Measurements from ENCODE around the gene CCDC86.

The CCDC86 gene

GRCh38 chr11:60852982-60853950 lies 11.4 kb downstream of the CCDC86 start:
- no peak for DNase-seq (ENCODE audit: low spot score)

GRCh38 chr11:60854140-60854846 lies 12.4 kb downstream of the CCDC86 start:
- DNase-seq (ENCODE audit: low spot score), result no peak

GRCh38 chr11:60854847-60855725 lies 13.2 kb downstream of the CCDC86 start:
- no peak for DNase-seq (ENCODE audit: low spot score)

- no peak for DNase-seq (ENCODE audit: low spot score)
Observed at GRCh38 chr11:60855726-60856633, 14.1 kb downstream of the CCDC86 start, which contains the start of gene PTGDR2. TSS of gene PTGDR2 (minus strand) at chr11:60855950. CDS start at chr11:60853722, 2,228 bp downstream.

DNA sequence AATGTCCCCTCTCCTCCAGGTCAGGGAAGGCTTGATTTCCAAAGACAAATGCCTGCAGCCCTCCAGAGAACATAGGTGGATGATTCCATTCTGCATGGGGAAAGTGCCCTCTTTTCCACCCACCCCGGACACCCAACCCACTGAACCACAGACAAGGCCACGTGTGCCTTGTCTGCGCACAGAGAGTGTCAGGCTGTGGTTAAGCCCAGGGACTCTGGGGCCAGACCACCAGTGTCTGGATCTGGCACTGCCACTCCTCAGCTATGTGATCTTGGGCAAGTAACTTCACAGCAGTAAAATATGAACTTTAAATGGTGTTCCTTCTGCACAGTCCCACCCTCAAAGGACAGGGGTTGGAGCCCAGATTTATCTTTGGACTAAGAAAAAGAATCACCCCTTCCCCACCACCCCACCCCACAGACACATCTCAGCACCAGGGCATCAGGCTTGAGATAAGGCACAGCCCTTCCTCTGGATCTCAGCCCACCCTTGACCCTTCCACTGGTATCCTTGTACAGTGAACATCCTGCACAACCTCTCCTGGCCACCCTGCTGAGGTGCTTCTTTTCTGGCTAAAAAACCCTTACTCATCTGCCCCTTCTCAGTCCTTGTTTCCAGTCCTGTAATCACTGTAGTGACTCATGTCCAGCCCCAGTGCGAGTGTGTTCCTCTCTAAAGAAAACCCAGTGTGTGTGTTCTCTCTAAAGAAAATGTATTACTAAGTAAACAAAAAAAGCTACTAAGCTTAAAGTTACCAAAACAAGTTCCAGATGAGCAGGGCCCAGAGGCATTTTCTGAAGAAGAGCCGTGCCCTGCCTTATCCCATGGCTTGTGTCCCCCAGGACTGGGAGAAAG lies 15.7 kb downstream of the CCDC86 start:
- DNase-seq (ENCODE audit: low spot score), result no peak

DNA sequence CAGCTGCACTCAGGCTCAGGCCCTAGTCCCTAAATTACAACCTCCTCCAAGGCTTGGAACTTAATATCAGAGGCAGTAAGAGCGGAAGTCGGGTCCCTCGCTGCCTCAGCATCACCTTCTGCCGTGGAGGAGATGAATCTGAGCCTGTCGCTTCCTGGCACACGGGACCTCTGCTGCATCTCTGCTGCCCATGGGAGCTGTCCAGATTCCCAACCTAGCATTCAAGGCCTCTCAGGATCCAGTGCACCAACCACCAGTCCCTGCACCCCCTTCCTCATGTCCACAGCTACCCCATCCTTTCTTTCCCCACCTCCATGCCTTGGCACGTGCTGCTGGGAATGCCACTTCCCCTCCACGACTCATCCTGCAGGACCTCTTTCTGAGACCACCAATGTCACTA lies 16.3 kb downstream of the CCDC86 start:
- DNase-seq (ENCODE audit: low spot score), result no peak

DNA sequence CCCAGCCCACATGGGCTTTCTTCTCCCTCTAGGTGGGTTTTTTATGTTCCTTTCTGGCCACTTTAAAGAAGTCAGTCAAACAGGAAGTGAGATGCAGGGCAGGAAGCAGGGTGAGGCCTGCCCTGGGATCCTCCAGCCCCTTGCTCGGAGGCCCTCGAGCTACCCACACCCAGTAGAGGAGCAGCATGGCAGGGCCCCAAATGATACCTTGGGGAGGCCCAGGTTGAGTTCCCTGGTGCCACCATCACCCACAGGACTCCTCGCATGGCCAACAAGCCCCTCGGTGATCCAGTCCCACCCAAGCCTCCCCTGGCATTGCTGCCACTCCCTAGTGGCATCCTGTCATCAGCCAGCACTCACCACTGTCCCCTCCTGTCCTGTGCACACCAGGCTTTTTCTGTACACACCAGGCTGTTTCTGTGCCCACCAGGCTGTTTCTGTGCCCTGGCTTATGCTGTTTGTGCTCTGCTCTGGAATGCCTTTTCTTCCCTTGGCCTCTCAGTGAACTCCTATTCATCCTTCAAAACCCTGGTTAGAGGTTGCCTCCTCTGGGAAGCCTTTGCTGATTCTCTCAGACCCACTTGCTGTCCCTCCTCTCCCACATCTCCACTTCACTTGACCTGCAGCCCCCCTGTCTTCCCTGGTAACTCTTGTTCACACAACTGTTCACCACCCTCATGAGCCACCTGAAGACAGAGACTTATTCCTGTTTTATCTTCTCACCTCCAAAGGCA lies 17.0 kb downstream of the CCDC86 start:
- DNase-seq (ENCODE audit: low spot score), result no peak

- no peak for DNase-seq (ENCODE audit: low spot score)
Observed at GRCh38 chr11:60859616-60860250, 17.8 kb downstream of the CCDC86 start.

- DNase-seq (ENCODE audit: low spot score), result no peak
Observed at GRCh38 chr11:60860943-60861342, 19.0 kb downstream of the CCDC86 start.

DNA sequence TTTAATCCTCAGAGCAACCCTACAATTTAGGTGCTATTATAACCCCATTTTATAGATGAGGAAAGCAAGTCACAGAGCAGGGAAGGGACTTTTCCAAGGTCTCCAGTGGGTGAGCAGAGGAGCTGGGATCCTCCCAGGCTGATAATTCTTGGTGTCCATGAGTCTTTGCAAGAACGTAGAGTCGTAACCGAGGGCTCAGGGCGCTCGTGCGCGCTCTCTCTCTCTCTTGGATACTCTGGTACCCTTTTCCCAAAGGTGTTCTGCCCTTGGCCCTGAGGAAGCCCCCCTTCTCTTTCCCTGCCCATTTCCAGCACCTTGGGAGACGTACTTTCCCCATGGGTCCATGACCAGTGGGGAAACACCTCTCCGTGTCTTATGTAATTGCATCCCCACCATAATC lies 20.3 kb downstream of the CCDC86 start:
- no peak for DNase-seq (ENCODE audit: low spot score)

GRCh38 chr11:60863550-60864521 lies 21.9 kb downstream of the CCDC86 start:
- DNase-seq (ENCODE audit: low spot score), result no peak

DNA sequence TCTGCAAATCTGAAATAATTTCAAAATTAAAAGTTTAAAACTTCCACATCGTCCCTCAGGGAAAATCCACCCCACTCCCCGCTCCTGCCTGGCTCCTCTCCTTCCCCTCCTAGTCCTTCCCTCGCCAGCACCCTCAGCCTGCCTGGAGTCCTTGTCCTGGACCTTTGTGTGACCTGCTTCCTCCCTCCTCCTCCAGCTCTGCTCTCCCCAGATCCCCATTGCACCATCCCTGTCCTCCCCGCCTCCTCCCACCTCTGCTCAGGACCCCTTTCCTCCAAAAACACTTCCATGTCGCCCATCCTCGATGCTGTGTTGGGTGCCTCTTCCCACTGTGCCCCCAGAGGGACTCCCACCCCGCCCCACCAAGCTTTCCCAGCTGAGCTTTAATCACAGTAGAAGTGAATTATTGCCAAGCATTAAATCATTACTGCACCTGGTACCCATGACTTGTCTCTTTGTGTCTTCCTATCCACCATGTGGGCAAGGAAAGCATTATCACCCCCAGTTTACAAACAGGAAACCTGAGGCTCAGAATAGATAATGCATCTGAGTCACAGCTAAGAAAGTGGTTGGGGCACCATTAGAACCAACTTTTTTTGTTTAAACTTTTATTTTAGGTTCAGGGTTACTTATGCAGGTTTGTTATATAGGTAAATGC lies 23.1 kb downstream of the CCDC86 start:
- DNase-seq (ENCODE audit: low spot score), result no peak

DNA sequence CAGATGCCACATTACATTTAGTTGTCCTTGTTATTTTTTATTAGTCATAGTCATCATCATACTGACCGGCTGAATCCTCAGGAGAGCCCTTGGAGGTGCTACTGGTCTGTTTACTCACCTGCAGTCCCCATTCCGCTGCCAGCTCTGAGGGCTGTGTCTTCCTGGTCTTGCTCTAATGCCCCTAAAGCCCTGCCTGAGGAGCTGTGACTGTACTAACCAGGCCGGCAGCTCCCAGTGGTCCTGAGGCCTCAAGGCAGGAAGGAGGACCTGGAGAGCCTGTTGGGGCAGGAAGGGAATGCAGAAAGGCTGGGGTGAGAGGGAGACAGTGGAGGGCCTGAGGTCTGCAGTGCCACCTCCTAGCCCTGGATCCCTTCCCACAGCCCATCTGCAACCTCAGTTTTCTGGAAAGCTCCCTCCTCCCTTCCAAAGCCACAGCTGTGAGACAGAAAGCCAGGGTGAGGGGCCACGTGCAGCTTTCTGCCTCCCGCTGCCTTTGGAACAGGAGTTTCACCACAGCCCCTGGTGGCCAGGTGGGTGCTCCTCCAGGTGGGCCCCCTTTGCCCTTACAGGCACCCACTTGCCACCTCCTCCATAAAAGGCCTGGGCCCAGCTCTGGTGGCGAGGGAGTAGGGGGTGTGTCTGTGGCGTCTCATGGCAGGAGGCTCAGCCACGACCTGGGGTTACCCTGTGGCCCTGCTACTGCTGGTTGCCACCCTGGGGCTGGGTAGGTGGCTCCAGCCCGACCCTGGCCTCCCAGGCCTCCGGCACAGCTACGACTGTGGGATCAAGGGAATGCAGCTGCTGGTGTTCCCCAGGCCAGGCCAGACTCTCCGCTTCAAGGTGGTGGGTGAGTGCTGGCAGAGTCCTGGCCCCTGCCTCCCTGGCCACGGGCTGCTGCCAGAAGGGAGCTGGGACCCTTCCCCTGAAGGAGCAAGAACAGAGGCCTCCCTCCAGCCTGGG lies 25.3 kb downstream of the CCDC86 start, which contains the start of gene ZP1:
ZP1 (plus strand) TSS at position 632 of the 960 bp plus-strand sequence; CDS start at position 652, 20 bp downstream.
- no peak for DNase-seq (ENCODE audit: low spot score)

DNA sequence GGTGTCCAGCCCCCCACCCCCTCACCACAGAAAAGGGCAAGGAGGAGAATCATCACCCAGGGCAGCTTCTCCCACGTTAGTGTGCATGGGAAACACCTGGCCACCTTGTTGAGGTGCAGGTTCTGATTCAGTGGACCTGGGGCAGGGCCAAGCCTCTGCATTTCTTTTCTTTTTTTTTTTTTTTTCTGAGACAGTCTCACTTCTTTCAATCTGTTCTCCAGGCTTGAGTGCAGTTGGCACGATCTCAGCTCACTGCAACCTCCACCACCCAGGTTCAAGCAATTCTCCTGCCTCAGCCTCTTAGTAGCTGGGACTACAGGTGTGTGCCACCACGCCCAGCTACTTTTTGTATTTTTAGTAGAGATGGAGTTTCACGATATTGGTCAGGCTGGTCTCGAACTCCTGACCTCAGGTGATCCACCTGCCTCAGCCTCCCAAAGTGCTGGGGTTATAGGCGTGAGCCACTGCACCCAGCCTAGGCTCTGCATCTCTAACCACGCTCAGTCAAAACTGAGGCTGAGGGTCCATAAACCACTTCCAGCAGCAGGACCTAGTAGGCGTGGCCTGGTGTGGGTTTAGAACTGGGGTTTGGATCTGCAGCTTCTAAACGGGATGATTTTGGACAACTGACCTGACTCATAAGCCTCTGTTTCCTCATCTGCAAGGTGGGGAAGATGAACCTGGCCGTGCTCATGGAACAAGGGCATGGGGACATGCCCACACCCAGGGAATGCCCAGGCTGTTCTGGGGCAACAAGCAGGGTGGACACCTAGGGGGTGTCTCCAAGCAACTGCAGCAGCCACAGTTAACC lies 26.2 kb downstream of the CCDC86 start:
- DNase-seq (ENCODE audit: low spot score), result no peak

Data from germinal center (tissue), 1 donor.